ENCODE measurements around the gene ZNF500. TPM values are rescaled to one million over a fixed set of nuclear protein-coding genes. Genes with fewer than 3 reads are reported as not detected.
"Not testable (repeated sequence)": the region's sequence is repeated elsewhere in the genome, so short reads cannot be mapped to it uniquely, and the experiment has no call there.

ZNF500 gene
- total RNA-seq, 1 donor from 2014 or later, result 4.4 TPM

GRCh38 chr16:4796982-4797804 is 30.2 kb upstream of the ZNF500 start:
- DNase-seq (ENCODE audit: low read depth in 2 of 2), result no peak

- no peak for DNase-seq (ENCODE audit: low read depth in 2 of 2)
Measured at GRCh38 chr16:4795828-4796572, 29.0 kb upstream of the ZNF500 start.

- DNase-seq (ENCODE audit: low read depth in 2 of 2), result no peak
Measured at GRCh38 chr16:4795181-4795827, 28.3 kb upstream of the ZNF500 start, which contains the start of gene SMIM22. TSS of gene SMIM22 (plus strand) at chr16:4795369. CDS start at chr16:4795735, 366 bp downstream.

DNA sequence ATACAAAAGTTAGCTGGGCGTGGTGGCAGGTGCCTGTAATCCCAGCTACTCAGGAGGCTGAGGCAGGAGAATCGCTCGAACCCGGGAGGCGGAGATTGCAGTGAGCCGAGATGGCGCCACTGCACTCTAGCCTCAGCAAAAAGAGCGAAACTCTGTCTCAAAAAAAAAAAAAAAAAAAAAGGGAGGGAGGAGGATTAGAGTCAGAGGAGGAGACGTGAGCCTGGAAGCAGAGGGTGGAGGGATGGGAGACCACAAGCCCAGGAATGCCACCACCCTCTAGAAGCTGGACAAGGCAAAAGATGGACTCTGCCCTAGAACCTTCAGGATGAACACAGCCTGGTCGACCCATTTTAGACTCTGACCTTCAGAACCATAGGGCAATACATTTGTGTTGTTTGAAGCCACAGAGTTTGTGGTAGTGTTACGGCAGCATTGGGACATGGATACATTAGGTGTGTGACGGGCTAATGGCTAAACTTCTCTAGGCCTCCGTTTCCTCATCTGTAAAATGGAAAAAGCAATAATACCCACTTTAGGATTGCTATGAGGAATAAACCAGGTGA is 26.1 kb upstream of the ZNF500 start:
- no peak for DNase-seq (ENCODE audit: low read depth in 2 of 2)

GRCh38 chr16:4790871-4791270 is 23.9 kb upstream of the ZNF500 start:
- DNase-seq (ENCODE audit: low read depth in 2 of 2), result no peak

GRCh38 chr16:4790261-4790660 is 23.3 kb upstream of the ZNF500 start:
- DNase-seq (ENCODE audit: low read depth in 2 of 2), result no peak

DNA sequence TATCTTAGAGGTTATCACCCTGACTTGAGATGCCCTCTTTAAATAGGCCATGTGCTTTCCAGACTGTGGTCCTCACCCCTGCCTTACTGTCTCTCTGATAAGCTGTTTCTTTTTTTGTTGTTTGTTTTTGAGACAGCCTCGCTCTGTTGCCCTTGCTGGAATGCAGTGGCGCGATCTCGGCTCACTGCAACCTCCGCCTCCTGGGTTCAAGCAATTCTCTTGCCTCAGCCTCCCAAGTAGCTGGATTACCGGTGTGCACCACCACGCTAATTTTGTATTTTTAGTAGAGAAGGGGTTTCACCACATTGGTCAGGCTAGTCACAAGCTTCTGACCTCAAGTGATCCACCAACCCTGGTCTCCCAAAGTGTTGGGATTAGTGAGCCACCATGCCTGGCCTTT is 21.9 kb upstream of the ZNF500 start:
- DNase-seq (ENCODE audit: low read depth in 2 of 2), result no peak

DNA sequence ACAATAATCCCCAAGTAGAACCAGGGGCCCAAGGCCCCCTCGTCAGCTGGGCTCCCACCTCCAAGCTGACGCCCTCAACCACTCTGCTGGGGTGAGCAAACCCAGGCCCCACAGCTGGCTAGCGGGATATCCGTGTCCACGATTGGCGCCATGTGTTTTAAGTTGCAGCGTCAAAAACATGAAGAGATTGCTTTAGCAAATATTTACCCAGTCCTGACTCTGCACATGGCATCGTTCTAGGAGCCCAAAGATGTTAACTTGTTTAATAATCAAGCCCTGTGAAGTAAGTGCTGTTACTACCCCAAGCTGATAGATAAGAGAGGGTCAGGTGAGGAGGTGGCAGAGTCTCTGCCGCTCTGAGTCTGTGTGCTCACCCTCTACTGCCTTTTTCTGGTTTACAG is 21.5 kb upstream of the ZNF500 start:
- no peak for DNase-seq (ENCODE audit: low read depth in 2 of 2)

GRCh38 chr16:4787627-4788482 is 20.9 kb upstream of the ZNF500 start, which contains the start of gene SEPTIN12:
TSS of gene SEPTIN12 (minus strand) at chr16:4788345. CDS start at chr16:4787645, 700 bp downstream.
- no peak for DNase-seq (ENCODE audit: low read depth in 2 of 2)

DNA sequence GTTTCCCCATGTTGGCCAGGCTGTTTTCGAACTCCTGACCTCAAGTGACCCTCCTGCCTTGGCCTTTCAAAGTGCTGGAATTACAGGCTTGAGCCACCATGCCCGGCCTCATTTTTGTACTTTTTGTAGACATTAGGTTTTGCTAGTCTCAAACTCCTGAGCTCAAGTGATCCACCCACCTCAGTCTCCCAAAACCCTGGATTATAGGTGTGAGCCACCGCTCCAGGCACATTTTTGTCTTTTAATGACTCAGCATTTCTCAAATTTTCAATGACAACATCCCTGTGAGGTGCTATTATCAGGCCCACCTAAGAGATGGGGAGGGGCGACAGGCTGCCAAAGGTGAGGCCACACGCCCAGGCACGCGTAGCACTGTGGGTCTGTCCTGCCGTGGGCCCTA is 20.1 kb upstream of the ZNF500 start:
- DNase-seq (ENCODE audit: low read depth in 2 of 2), result no peak

DNA sequence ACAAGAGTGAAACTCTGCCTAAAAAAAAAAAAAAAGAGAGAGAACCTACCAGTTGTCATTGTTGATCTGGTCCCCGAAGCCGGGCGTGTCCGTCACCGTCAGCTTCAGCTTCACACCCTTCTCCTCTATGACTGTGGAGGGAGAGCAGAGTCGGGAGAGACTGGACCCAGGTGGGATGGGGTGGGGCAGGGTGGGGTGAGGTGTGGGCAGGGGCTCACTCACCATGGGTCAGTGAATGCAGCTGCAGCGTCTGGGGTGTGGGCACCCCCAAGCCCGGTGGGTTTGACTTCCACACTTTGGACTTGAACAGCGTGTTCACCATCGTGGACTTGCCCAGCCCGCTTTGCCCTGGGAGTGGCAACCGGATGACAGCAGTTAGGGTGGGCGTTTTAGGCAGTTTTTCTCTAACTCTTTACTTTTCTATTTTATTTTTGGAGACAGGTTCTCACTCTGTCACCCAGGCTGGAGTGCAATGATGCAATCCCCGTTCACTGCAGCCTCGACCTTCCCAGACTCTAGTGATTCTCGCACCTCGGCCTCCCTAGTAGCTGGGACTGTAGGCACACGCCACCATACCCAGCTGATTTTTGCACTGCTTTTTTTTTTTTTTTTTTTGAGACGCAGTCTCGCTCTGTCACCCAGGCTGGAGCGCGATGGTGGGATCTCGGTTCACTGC is 18.9 kb upstream of the ZNF500 start:
- no peak for DNase-seq (ENCODE audit: low read depth in 2 of 2)

GRCh38 chr16:4784444-4784987 is 17.6 kb upstream of the ZNF500 start:
- not testable (repeated sequence) for DNase-seq (ENCODE audit: low read depth in 2 of 2)

DNA sequence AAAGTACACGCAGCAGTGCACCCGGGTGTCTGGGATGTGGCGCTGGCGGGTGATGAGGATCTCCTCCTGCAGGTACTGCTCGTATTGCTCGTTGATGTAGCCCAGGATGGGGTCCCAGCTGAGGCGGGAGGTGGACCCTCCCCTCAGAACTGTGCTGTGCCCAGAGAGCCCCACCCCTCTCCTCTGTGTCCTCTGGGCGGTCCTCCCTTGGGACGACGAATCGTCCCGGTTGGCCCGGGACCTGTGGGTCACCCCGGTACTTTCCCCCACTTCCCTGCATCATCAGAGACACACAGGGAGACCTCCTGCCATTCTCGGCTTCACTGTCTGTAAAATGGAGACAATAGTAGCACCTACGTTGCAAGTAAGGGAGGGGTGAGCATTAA is 17.0 kb upstream of the ZNF500 start:
- no peak for DNase-seq (ENCODE audit: low read depth in 2 of 2)

DNA sequence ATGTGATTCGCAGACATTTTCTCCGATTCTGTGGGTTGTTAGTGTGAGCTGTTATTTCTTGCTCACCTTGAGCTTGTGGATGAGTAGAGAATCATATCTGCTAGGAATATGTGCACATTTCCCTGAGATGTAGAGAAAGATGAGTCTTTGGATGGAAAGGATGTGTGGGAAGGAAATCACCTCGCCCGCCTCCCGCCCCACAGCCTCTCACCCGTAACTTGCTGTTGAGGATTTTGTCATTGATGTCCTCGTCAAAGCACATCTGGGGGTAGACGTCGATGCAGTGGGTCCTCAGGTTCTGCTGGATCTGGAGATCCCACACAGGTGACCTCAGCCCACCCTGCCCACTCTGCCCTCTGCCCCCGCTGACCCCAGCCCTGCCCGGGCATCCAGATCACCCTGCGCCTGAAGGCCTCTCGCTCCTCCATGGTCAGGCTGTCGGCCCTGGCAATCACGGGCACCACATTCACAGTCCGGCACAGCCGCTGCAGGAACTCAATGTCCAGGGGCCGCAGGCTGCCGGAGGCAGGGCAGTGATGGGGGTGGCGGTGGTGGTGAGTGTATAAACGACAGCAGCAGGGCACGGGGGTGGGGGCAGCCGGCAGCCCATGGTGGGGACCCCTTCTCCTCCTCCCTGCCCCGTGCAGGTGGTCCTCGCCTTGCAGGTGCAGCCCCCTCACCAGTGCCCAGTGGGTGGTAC is 16.4 kb upstream of the ZNF500 start:
- no peak for DNase-seq (ENCODE audit: low read depth in 2 of 2)

GRCh38 chr16:4780235-4780634 is 13.3 kb upstream of the ZNF500 start:
- no peak for DNase-seq (ENCODE audit: low read depth in 2 of 2)

DNA sequence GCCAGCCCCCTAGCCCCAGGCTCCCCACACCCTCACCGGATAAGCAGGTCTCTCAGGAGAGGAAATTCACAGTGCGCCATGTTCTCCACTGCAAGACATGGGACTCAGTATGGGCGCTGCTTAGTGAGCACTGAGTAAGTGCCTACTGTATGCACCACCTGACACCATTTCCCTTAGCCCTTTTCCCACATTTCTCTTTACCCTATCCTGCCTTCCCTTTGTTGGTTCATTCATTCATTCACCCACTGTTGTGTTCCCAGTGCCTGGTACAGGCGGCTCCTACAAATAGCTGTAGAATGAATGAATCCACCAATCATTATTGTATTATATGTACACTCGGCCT is 11.1 kb upstream of the ZNF500 start:
- no peak for DNase-seq (ENCODE audit: low read depth in 2 of 2)

DNA sequence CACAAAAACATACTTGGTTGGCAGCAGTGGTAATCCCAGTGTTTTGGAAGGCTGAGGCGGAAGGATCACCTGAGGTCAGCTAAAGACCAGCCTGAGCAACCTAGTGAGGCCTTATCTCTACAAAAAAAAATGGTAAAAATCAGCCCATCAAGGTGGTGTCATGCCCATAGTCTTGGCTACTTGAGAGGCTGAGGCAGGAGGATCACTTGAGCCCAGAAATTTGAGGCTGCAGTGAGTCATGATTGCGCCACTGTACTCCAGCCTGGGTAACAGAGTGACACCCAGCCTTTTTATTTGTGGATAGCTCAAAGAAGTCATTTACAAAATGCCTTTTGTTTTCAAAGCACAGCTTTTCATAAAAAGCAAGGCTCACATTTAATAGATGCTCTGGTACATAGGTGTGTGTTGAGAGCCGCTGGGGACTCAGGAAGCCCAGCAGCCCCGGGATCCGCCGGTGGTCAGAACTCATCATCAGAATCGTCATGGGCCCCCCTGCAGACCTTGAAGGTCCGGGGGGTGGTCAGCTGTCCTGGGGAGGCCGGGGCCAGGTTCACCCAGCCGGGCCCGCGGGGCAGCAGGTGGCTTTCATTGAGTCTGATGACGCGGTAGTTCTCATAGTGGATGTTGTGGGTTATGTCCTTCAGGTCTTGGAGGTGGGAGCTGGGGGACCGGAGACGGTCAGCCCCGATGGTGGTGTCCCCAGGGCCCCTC is 10.5 kb upstream of the ZNF500 start:
- DNase-seq (ENCODE audit: low read depth in 2 of 2), result no peak

DNA sequence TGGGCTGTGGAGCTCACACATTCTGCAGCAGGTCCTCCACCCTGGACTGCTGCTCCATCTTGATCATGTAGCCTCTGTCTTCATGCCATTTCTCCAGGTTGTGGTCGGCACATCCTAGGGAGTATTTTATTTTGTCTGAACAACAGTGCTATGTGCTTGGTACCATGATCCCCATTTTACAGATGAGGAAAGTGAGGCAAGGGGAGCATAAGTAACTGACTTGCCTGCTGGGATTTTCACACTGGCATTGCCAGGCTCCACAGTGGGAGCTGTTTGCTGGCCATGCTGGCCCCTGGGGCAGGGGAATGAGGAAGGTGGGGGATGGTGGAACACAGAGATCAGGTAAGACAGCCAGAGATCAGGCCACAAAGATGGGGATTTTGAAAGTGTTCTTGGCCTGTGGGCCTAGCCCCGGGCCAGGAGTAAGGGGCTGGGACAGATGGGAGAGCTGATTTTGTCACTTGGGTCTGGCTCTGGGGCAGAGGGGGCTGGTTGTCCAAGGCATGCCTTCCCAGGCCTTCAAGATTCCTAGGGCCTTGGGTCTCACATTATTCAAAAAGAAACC is 9.3 kb upstream of the ZNF500 start:
- no peak for DNase-seq (ENCODE audit: low read depth in 2 of 2)

DNA sequence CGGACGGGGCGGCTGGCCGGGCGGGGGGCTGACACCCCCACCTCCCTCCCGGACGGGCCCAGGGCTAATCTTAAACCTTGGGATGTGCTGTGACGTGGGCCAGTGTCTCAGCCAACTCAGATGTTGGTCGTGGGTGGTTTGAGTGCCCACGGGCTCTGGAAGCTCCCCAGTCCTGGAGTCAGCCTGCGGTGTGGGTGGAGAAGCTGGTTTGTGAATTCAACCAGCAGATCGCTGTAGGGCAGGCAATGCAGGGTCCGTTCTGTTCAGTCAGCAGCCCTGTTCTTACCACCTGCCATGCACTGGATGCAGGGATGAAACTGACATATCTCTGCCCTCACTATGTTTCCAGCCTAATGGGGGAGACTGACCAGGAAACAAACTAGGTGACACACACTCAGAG is 8.0 kb upstream of the ZNF500 start:
- DNase-seq (ENCODE audit: low read depth in 2 of 2), result no peak

Measured in dermis microvascular lymphatic vessel endothelial cell (primary cell).